Frontal cortex (tissue), 4 donors: Measurements from ENCODE around the gene BIN2. TPM values are rescaled to one million over a fixed set of nuclear protein-coding genes. Genes with fewer than 3 reads are reported as not detected.
A peak's percentile ranks its signal among the peaks of the same experiment; 100 is the strongest.

Experiments used
- DNase-seq, 2 donors: peaks; one replicate each; pipeline ENCODE4 v3.0.0; 2012; ENCODE audit warnings: low spot score in 2 of 2
- FAIRE-seq: peaks from 2 replicates; lab custom pipeline; 2012; peaks lifted over from hg19 to GRCh38; lab: Jason Lieb, UNC
- total RNA-seq: library from RNA; depleted of rRNA; stranded (reverse); fragments of >200 nt; gene quantifications from one replicate; pipeline ENCODE4 v1.2.3, GENCODE V29; 2014
- donor health status: control.
- donor health status: control.
- donor health status: control.

The BIN2 gene
- 1.2 TPM for total RNA-seq

GRCh38 chr12:51323966-51324895 lies at the start of gene BIN2:
Gene BIN2 (minus strand): TSS chr12:51324174. CDS start chr12:51324102, 72 bp downstream.
- DNase-seq: peak in 1 of 2 donors; percentile 27
- FAIRE-seq: no peak

- FAIRE-seq: no peak
- no peak for DNase-seq
Measured at GRCh38 chr12:51373187-51373586, 49.2 kb upstream of the BIN2 start.

- DNase-seq (no peak), FAIRE-seq (no peak)
Measured at GRCh38 chr12:51372021-51372420, 48.0 kb upstream of the BIN2 start.

GRCh38 chr12:51371295-51371953 lies 47.5 kb upstream of the BIN2 start:
- FAIRE-seq: no peak
- peak in 1 of 2 donors; percentile 51 for DNase-seq

- no peak for FAIRE-seq
Measured at GRCh38 chr12:51370667-51371066, 46.7 kb upstream of the BIN2 start.

DNA sequence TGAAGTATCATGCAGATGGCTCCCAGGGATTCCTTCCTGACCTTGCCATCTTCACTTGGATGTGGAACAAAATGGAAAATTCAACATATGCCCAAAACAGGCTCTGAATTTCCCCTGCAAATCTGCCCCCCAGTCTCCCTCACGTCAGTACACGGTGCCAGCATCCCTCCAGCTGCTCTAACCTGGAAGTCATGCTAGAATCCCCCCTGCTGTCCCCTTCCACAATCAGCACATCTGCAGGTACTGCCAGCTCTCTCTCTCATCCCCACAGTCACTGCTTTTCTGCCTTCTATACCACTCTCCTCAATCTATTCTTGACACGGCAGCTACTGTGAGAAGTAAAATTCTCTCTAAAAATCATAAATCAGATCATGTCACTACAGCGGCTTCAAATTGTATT lies 45.6 kb upstream of the BIN2 start:
- DNase-seq (no peak), FAIRE-seq (no peak)

More at GRCh38 chr12:51370667-51371066, 46.7 kb upstream of the BIN2 start:
- DNase-seq: no peak

DNA sequence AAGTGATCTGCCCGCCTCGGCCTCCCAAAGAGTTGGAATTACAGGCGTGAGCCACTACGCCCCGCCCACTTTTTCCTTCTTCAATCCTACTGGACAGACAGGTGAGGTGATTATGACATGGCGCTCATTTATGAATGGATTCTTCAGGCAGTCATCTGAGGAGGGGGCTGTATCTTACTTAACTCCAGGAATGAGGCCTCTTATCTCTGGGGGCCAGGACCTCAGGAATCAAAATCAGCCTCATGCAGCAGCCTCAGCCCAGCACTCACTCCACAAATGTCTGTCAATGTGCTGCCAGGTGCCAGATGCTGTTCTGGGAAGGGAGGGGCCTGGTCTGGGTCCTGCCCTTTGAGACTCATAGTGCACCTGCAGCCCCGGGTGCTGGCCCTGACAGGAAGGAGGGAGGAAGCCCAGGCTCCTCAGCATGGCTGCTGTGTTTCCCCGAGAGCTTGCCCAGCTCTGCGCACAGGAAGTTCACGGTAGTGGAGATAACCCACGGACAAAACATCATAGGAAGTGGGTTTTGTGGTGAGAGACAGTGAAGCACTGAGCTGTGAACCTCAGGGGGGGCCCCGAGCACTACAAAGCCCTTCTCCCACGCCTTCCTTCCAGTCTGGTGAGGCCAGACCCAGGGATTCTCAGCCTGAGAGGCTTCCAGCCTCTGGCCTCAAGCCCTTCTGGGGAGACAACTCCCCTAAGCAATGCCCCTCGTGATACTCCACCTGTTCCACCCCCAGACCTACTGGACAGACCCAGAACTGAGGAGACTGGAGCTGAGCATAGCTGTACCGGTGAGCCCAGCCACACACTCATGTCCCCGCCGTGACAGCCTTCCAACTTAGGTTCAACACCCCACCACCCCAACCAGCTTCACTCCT lies 44.9 kb upstream of the BIN2 start:
- FAIRE-seq (no peak), DNase-seq (peak in 1 of 2 donors; percentile 30)

- FAIRE-seq (no peak), DNase-seq (no peak)
Measured at GRCh38 chr12:51365276-51365675, 41.3 kb upstream of the BIN2 start.

- FAIRE-seq (no peak), DNase-seq (no peak)
Measured at GRCh38 chr12:51364001-51364400, 40.0 kb upstream of the BIN2 start.

GRCh38 chr12:51362747-51363342 lies 38.9 kb upstream of the BIN2 start:
- FAIRE-seq (no peak), DNase-seq (no peak)

DNA sequence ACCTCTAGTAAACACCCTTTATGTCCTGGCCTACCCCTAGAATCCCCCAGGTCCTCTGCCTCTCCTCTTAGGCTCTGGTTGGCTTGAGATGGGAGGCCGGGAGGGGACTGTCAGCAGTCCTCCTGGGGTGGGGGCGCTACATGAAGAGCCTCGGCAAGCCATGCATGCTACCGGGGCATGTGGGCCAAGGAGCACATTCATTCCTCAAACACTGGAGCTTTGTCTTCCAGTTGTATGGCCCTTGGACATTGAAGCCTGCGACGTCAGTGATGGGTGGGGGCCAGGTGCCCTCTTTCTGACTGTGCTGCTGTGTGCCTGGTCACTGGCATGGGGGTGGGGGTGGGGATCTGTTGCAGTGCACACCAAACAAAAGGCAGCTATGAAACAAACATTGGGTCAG lies 38.3 kb upstream of the BIN2 start:
- DNase-seq (peak; percentile 57 to 65), FAIRE-seq (no peak)

GRCh38 chr12:51361161-51362016 lies 37.4 kb upstream of the BIN2 start:
- DNase-seq (no peak), FAIRE-seq (no peak)

DNA sequence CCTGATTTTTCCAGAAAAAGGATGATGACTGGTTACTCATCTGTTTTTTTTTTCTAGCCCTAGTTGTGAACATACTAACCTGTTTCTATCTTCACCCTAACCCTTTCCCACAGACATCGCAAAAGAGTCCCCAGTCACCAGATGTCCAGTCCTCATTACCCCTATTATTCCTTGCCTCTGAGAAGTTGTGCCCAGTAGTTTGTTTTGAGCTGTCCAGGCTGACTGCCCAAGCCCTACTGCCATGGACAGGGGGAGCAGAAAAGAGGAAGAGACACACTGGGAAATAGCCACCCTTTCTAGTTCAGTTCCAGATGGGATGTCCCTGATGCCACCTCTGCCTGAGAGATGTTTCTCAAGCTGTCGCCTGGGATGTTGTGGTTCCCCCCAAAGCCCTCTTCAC lies 36.3 kb upstream of the BIN2 start:
- DNase-seq (no peak), FAIRE-seq (no peak)

DNA sequence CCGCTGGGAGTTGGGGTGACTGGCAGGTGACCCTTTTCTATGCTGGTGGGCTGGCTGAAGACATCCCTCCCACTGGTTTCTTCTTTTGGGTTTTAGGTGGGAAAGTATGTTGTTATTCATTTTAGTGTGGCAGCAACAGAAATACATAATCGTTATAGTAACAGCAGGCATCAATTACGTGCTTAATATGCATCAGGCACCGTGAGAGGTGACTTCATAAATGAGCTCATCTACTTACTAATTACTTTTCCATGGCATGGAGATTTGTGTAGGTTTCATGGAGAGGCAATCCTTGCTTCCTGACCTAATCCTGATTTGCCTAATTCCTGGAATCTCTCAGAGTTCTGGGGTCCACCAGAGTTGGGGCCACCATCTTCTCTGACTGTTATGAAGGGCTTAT lies 35.9 kb upstream of the BIN2 start:
- DNase-seq: no peak
- no peak for FAIRE-seq

DNA sequence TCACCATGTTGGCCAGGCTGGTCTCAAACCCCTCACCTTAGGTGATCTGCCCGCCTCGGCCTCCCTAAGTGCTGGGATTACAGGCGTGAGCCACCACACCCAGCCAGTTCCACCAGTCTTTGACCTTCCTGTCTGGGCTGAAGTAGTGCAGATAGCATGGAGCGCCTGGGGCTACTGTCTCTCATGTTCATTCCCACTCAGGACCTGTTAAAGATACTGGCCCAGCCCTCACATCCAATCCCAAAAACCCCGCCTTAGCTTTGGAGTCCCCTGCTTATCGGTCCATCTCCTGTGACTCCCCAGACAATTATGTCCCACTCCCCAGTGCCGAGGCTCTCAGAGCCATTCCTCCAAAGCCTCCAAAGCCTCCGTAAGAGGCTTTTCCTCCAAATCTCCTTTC lies 34.5 kb upstream of the BIN2 start:
- no peak for FAIRE-seq

GRCh38 chr12:51357374-51358047 lies 33.5 kb upstream of the BIN2 start:
- FAIRE-seq (no peak), DNase-seq (no peak)

More for the DNA sequence above, 34.5 kb upstream of the BIN2 start:
- DNase-seq: no peak

DNA sequence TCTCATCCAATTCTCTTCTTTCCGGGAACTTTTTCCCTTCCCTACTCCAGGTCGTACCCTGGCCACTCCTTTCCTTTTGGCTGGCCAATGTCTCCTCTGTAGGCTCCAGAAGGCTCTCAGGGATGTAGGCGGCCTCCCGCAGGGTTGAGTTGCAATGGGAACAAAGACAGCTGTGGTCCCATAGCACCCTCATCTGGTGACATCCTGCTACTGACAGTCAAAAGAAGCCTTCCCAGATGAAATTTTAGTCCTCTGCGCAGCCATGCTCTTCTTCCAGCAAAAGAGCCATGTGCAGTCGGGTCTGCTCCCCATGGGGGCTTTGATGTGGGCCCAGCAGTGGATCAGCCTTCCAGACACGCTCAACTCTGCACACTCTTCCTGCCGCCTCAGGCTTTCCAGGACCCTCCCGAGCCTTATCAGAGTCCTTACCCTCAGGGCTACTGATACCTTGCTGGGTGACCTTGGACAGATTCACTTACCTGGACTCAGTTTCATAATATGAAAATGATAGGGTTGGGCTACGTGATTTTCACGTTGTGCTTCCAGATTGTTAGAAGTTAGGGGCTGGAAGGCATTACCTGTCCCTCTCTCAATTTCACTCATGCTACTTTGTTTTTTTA lies 28.0 kb upstream of the BIN2 start:
- FAIRE-seq: no peak
- DNase-seq: peak in 1 of 2 donors; percentile 44

DNA sequence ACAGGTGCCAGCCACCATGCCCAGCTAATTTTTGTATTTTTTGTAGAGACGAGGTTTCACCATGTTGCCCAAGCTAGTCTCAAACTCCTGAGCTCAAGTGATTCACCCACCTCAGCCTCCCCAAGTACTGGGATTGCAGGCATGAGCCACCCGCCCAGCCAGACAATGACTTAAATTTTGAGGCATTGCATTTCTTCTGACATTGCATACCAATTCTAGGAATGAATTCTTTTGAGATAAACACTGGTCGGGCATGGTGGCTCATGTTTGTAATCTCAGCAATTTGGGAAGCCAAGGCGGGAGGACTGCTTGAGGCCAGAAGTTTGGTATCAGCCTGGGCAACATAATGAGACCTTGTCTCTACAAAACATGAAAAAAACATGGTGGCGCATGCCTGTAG lies 25.1 kb upstream of the BIN2 start:
- FAIRE-seq (no peak), DNase-seq (no peak)
